ENCODE results near the gene EXOC3. TPM values are rescaled to one million over a fixed set of nuclear protein-coding genes. Genes with fewer than 3 reads are reported as not detected.
A peak's percentile ranks its signal among the peaks of the same experiment; 100 is the strongest.
"Not testable (repeated sequence)": the region's sequence is repeated elsewhere in the genome, so short reads cannot be mapped to it uniquely, and the experiment has no call there.

Gene EXOC3
- total RNA-seq, 1 experiment from 2014 or later = 77.6 TPM

- peak; percentile 51 for DNase-seq (ENCODE audit: low read depth)
Measured at GRCh38 chr5:472656-473550, 29.9 kb downstream of the EXOC3 start.

- DNase-seq (ENCODE audit: low read depth) = peak; percentile 48
Measured at GRCh38 chr5:473551-474192, 30.7 kb downstream of the EXOC3 start.

GRCh38 chr5:474232-474839 is 31.4 kb downstream of the EXOC3 start:
- not testable (repeated sequence) for DNase-seq (ENCODE audit: low read depth)

- DNase-seq (ENCODE audit: low read depth) = no peak
Measured at GRCh38 chr5:474840-475661, 32.1 kb downstream of the EXOC3 start.

GRCh38 chr5:475704-476101 is 32.7 kb downstream of the EXOC3 start:
- DNase-seq (ENCODE audit: low read depth) = no peak

- no peak for DNase-seq (ENCODE audit: low read depth)
Measured at GRCh38 chr5:476102-476813, 33.3 kb downstream of the EXOC3 start.

- DNase-seq (ENCODE audit: low read depth) = no peak
Measured at GRCh38 chr5:476814-477175, 33.8 kb downstream of the EXOC3 start.

GRCh38 chr5:477247-477646 is 34.3 kb downstream of the EXOC3 start:
- no peak for DNase-seq (ENCODE audit: low read depth)

- no peak for DNase-seq (ENCODE audit: low read depth)
Measured at GRCh38 chr5:477871-478270, 34.9 kb downstream of the EXOC3 start.

GRCh38 chr5:478369-478981 is 35.5 kb downstream of the EXOC3 start:
- no peak for DNase-seq (ENCODE audit: low read depth)

- DNase-seq (ENCODE audit: low read depth) = no peak
Measured at GRCh38 chr5:478982-479535, 36.1 kb downstream of the EXOC3 start.

- DNase-seq (ENCODE audit: low read depth) = no peak
Measured at GRCh38 chr5:479566-480319, 36.8 kb downstream of the EXOC3 start.

GRCh38 chr5:481347-481746 is 38.4 kb downstream of the EXOC3 start:
- no peak for DNase-seq (ENCODE audit: low read depth)

- DNase-seq (ENCODE audit: low read depth) = no peak
Measured at GRCh38 chr5:482021-482420, 39.0 kb downstream of the EXOC3 start.

- no peak for DNase-seq (ENCODE audit: low read depth)
Measured at GRCh38 chr5:482506-482905, 39.5 kb downstream of the EXOC3 start.

GRCh38 chr5:483011-483410 is 40.0 kb downstream of the EXOC3 start:
- DNase-seq (ENCODE audit: low read depth) = no peak

- no peak for DNase-seq (ENCODE audit: low read depth)
Measured at GRCh38 chr5:483434-484140, 40.6 kb downstream of the EXOC3 start.

GRCh38 chr5:484556-484955 is 41.6 kb downstream of the EXOC3 start:
- no peak for DNase-seq (ENCODE audit: low read depth)

All from HT1080 (cell line).